Measurements from ENCODE around the gene KRTAP1-3.
"Not testable (repeated sequence)": the region's sequence is repeated elsewhere in the genome, so short reads cannot be mapped to it uniquely, and the experiment has no call there.

The KRTAP1-3 gene

DNA sequence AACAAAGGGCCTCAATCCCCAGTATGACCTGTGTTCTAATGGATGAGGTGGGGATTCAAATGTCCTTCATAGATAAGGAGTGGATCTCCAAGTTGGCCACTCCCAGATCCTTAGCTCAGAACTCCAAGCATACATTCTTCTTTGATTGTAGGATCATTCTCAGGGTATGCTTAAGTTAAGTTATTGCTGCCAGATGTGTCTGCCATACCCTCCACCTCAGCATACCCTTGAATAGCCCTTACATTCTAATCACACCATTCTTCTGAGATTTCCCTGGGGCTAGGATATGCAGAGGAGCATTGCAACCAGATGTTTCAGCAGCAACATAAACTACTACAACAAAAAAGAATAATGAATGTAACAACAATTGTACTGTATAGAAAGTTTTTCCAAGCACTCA lies 32.6 kb upstream of the KRTAP1-3 start:
- TF ChIP-seq, protein P1, sequence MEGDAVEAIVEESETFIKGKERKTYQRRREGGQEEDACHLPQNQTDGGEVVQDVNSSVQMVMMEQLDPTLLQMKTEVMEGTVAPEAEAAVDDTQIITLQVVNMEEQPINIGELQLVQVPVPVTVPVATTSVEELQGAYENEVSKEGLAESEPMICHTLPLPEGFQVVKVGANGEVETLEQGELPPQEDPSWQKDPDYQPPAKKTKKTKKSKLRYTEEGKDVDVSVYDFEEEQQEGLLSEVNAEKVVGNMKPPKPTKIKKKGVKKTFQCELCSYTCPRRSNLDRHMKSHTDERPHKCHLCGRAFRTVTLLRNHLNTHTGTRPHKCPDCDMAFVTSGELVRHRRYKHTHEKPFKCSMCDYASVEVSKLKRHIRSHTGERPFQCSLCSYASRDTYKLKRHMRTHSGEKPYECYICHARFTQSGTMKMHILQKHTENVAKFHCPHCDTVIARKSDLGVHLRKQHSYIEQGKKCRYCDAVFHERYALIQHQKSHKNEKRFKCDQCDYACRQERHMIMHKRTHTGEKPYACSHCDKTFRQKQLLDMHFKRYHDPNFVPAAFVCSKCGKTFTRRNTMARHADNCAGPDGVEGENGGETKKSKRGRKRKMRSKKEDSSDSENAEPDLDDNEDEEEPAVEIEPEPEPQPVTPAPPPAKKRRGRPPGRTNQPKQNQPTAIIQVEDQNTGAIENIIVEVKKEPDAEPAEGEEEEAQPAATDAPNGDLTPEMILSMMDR (IDR thresholded peaks at IDR 0.05; ENCODE audit: extremely low read depth, insufficient read depth, missing control alignments): no peak
- DNase-seq (ENCODE audit: low spot score): no peak
- in situ Hi-C loops (cut with MboI; ENCODE audit: low pct_unique_long_range_greater_than_20kb, low sequenced_read_pairs, unreplicated experiment): no loop called here

DNA sequence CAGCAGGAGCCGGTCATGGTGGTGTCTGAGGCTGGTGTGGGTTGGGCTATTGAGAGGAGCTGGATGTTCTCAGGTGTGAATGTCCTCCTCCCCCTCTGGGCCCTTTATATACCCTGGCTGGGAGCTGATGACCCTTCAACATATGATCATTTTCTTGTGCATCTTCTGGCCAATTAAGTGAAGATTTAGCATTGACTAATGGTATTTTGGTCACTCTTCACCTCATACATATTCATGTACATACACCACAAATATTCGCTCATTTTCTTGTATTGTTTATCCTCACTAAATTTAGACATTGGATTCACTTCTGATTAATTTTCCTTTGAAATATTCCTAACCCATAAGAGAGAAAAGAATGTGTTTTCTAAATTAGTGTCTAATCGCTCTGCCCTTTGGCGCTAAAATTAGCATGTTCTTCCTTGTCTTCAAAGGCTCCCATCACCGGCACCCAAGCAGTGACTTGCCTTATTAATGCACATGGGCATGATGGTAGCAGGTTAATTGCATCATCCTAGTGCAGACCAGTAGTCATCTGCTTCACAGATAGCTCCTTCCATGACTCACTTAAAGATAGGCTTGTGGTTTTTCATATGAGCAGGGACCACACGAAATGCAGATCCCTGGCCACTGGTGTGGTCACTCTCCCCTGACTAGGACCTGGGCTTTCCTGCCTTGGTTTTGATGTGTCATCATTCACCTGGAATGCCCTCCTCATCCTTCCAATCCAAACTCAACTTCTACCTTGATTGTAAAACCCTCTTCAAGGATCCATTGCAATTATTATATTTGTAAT lies 31.4 kb upstream of the KRTAP1-3 start, which contains the start of gene KRTAP2-4:
TSS of gene KRTAP2-4 (minus strand) at position 51 of the 796 bp plus-strand sequence. CDS start at position 17, 34 bp downstream.
- TF ChIP-seq, protein P1 (IDR thresholded peaks at IDR 0.05; ENCODE audit: extremely low read depth, insufficient read depth, missing control alignments): no peak
- DNase-seq (ENCODE audit: low spot score): no peak
- in situ Hi-C loops (cut with MboI; ENCODE audit: low pct_unique_long_range_greater_than_20kb, low sequenced_read_pairs, unreplicated experiment): no loop called here

DNA sequence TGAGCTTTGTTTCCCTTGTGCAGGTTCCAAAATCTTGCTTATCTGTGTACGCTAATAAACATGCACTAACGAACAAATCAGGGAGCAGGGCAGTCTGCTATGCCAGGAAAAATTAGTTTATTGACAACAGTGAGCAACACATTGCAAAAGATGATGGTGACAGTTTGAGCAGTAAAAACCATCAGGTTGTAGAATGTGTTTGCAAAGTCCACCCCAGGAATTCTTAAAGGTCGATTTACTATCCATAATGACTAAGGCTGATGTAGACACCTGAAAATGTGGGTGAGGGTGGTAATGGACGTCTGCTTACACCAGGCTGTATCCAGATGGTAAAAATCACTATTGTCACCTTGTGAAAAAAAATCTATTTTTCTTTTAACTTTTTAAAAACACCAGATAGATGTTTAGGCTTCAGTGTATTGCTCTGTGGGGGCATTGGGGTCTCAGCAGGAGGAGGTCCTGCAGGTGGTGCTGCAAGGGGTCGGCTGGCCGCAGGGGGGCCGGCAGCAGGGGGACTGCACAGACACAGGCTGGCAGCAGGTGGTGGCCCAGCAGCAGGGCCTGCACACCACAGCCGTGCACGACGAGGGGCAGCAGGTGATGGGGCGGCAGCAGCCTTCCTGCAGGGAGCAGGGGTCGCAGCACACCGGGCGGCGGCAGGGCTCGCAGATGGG lies 30.5 kb upstream of the KRTAP1-3 start:
- DNase-seq (ENCODE audit: low spot score); in situ Hi-C loops (cut with MboI; ENCODE audit: low pct_unique_long_range_greater_than_20kb, low sequenced_read_pairs, unreplicated experiment): not testable (repeated sequence)

GRCh38 chr17:41064301-41064700 lies 29.6 kb upstream of the KRTAP1-3 start:
- TF ChIP-seq, protein P1 (IDR thresholded peaks at IDR 0.05; ENCODE audit: extremely low read depth, insufficient read depth, missing control alignments): no peak
- in situ Hi-C loops (cut with MboI; ENCODE audit: low pct_unique_long_range_greater_than_20kb, low sequenced_read_pairs, unreplicated experiment): no loop called here
- DNase-seq (ENCODE audit: low spot score): no peak

DNA sequence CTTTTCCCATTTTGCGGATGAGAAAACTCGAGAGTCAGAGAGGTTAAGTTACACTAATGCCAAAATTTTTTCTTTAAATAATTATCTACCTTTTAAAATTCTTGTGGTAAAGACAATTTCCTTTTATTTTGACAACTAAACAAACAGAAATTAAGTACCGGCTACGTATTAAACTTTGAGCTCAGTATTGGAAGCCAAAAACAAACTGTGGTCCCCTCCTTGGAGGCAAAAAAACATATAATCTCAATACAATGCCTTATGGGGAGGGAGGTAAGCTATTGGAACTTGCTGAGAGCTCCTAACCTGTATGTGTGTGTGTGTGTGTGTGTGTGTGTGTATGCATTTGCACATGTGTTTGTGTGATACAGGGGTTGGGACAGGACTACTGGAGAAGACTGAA lies 28.8 kb upstream of the KRTAP1-3 start:
- in situ Hi-C loops (cut with MboI; ENCODE audit: low pct_unique_long_range_greater_than_20kb, low sequenced_read_pairs, unreplicated experiment): no loop called here
- TF ChIP-seq, protein P1 (IDR thresholded peaks at IDR 0.05; ENCODE audit: extremely low read depth, insufficient read depth, missing control alignments): no peak
- no peak for DNase-seq (ENCODE audit: low spot score)

- DNase-seq (ENCODE audit: low spot score): no peak
- in situ Hi-C loops (cut with MboI; ENCODE audit: low pct_unique_long_range_greater_than_20kb, low sequenced_read_pairs, unreplicated experiment): no loop called here
- TF ChIP-seq, protein P1 (IDR thresholded peaks at IDR 0.05; ENCODE audit: extremely low read depth, insufficient read depth, missing control alignments): no peak
Observed at GRCh38 chr17:41061964-41062363, 27.3 kb upstream of the KRTAP1-3 start.

DNA sequence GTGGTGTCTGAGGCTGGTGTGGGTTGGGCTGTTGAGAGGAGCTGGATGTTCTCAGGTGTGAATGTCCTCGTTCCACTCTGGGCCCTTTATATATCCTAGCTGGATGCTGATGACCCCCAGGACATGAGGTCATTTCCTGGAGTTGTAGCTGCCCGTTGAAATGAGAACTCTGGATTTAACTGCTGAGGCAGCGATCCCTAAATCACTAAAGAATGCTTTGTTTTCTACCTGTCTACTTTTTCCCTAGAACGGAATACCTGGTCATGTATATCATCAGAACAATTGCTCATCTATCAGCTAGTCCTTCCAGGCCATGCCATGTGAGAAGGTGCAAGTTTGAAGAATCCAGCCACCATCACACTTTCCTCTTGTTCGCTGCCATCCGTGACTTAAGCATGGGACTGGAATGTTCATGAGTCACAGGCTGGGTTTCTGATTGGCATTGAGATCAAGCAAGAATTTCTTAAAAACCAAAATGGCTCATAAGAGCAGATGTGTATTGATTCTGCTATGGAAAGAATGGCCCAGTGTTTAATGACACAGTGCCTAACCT lies 25.5 kb upstream of the KRTAP1-3 start, which contains the start of gene KRTAP2-3:
TSS of gene KRTAP2-3 (minus strand) at position 63 of the 553 bp plus-strand sequence. CDS start 64 bp downstream, outside the sequence.
- DNase-seq (ENCODE audit: low spot score): no peak
- TF ChIP-seq, protein P1 (IDR thresholded peaks at IDR 0.05; ENCODE audit: extremely low read depth, insufficient read depth, missing control alignments): no peak
- in situ Hi-C loops (cut with MboI; ENCODE audit: low pct_unique_long_range_greater_than_20kb, low sequenced_read_pairs, unreplicated experiment): no loop called here

DNA sequence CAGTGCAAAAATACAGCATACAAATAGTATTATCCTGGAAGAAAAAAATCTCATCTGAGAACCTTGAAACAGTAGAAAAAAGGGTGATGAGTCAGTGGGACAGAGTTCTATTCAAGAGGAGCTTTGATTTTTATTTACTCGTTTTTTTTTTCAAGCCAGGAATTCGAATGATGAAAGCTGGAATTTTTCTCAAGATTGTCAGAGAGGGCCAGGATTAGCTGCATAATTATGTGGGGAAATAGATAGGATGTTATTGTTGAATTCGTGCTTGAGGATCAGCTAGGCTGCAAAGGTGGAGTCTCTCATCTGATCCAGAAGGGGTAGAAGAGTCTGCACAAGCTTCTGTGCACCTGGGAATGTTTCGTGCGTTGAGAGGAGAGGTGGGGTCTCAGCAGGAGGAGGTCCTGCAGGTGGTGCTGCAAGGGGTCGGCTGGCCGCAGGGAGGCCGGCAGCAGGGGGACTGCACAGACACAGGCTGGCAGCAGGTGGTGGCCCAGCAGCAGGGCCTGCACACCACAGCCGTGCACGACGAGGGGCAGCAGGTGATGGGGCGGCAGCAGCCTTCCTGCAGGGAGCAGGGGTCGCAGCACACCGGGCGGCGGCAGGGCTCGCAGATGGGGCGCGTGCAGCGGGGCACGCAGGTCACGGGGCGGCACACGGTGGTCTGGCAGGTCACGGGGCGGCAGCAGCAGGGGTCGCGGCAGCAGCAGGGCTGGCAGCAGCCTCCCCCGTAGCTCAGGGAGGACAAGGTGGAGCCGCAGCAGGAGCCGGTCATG lies 24.8 kb upstream of the KRTAP1-3 start:
- in situ Hi-C loops (cut with MboI; ENCODE audit: low pct_unique_long_range_greater_than_20kb, low sequenced_read_pairs, unreplicated experiment); DNase-seq (ENCODE audit: low spot score): not testable (repeated sequence)

Data from GM13977 (cell line).